Liver (tissue), 9 donors: ENCODE measurements around the gene TMEM212. TPM values are rescaled to one million over a fixed set of nuclear protein-coding genes. Genes with fewer than 3 reads are reported as not detected.
A peak's percentile ranks its signal among the peaks of the same experiment; 100 is the strongest.

ENCODE experiments used
- DNase-seq: peaks from one replicate; pipeline ENCODE4 v3.0.0-alpha.2; 2017; ENCODE audit warnings: low spot score
- H3K27ac ChIP-seq, 2 donors: one replicate each; pipeline ENCODE4 v1.7.0; 2013; ENCODE audit warnings: inconsistent platforms in 2 of 2, low read length in 2 of 2, control low read depth in 1 of 2, low read depth in 1 of 2, mild to moderate bottlenecking in 1 of 2
- H3K27me3 ChIP-seq, 4 donors: one replicate each; pipeline versions ENCODE4 v1.6.1 to v1.7.0; 2013; ENCODE audit warnings: low read length in 3 of 4, inconsistent platforms in 1 of 4, mild to moderate bottlenecking in 1 of 4, moderate library complexity in 1 of 4; ENCODE audit not compliant: control insufficient read depth in 4 of 4, insufficient read depth in 4 of 4
- H3K36me3 ChIP-seq, 4 donors: one replicate each; pipeline versions ENCODE4 v1.6.1 to v1.7.0; 2013; ENCODE audit warnings: low read length in 3 of 4, mild to moderate bottlenecking in 3 of 4, low read depth in 1 of 4, moderate library complexity in 1 of 4; ENCODE audit not compliant: control insufficient read depth in 4 of 4, insufficient read depth in 3 of 4
- H3K4me1 ChIP-seq, 4 donors: one replicate each; pipeline versions ENCODE4 v1.6.1 to v1.7.0; 2013; ENCODE audit warnings: low read length in 3 of 4, mild to moderate bottlenecking in 3 of 4, moderate library complexity in 1 of 4; ENCODE audit not compliant: control insufficient read depth in 4 of 4, insufficient read depth in 4 of 4
- H3K4me3 ChIP-seq, 3 donors: one replicate each; pipeline versions ENCODE4 v1.6.1 to v1.7.0; 2013; ENCODE audit warnings: low read length in 3 of 3, control low read depth in 1 of 3, low read depth in 1 of 3, mild to moderate bottlenecking in 1 of 3
- H3K9ac ChIP-seq, 2 donors: one replicate each; pipeline ENCODE4 v1.7.0; 2013; ENCODE audit warnings: low read length in 2 of 2, mild to moderate bottlenecking in 2 of 2, moderate library complexity in 2 of 2, control low read depth in 1 of 2, low read depth in 1 of 2
- H3K9me3 ChIP-seq, 4 donors: one replicate each; pipeline versions ENCODE4 v1.6.1 to v1.7.0; 2013; ENCODE audit warnings: low read length in 3 of 4; ENCODE audit not compliant: control insufficient read depth in 4 of 4
- FOXA1 ChIP-seq: IDR thresholded peaks from 2 replicates; pipeline ENCODE4 v1.6.1; 2016; ENCODE audit warnings: antibody characterized with exemption
- FOXA2 ChIP-seq: IDR thresholded peaks from 2 replicates; pipeline ENCODE4 v1.6.1; 2016; ENCODE audit warnings: antibody characterized with exemption
- GABPA ChIP-seq, 2 donors: IDR thresholded peaks in 1 of 2; conservative IDR thresholded peaks in 1 of 2; 2 replicates each; pipeline ENCODE4 v1.6.1; 2016; ENCODE audit warnings: antibody characterized with exemption in 2 of 2, mild to moderate bottlenecking in 1 of 2, moderate library complexity in 1 of 2
- HNF4A ChIP-seq, 2 donors: conservative IDR thresholded peaks; 2 replicates each; pipeline ENCODE4 v1.6.1; 2016; ENCODE audit warnings: antibody characterized with exemption in 2 of 2, mild to moderate bottlenecking in 2 of 2
- JUND ChIP-seq, 2 donors: IDR thresholded peaks; 2 replicates each; pipeline ENCODE4 v1.6.1; 2016; ENCODE audit warnings: antibody characterized with exemption in 2 of 2
- MAX ChIP-seq: IDR thresholded peaks from 2 replicates; pipeline ENCODE4 v1.6.1; 2016; ENCODE audit warnings: antibody characterized with exemption
- NR2F2 ChIP-seq: IDR thresholded peaks from 2 replicates; pipeline ENCODE4 v1.6.1; 2016; ENCODE audit warnings: antibody characterized with exemption
- RAD21 ChIP-seq, 2 donors: IDR thresholded peaks; 2 replicates each; pipeline ENCODE4 v1.6.1; 2016; ENCODE audit warnings: antibody characterized with exemption in 2 of 2, mild to moderate bottlenecking in 2 of 2
- RXRA ChIP-seq, 2 donors: IDR thresholded peaks; 2 replicates each; pipeline ENCODE4 v1.6.1; 2017 to 2018; ENCODE audit warnings: antibody characterized with exemption in 2 of 2, mild to moderate bottlenecking in 1 of 2
- SP1 ChIP-seq: IDR thresholded peaks from 2 replicates; pipeline ENCODE4 v1.6.1; 2018; ENCODE audit warnings: antibody characterized with exemption, mild to moderate bottlenecking
- TAF1 ChIP-seq: conservative IDR thresholded peaks from 2 replicates; pipeline ENCODE4 v1.6.1; 2016; ENCODE audit warnings: antibody characterized with exemption, mild to moderate bottlenecking
- YY1 ChIP-seq: IDR thresholded peaks from 2 replicates; pipeline ENCODE4 v1.6.1; 2016; ENCODE audit warnings: antibody characterized with exemption, mild to moderate bottlenecking
- WGBS: extraction: QIAGEN DNeasy Blood & Tissue Kit; methylation state at CpG from one replicate; pipeline ENCODE4 v1.1.7; 2013; 5-methylcytosine and 5-hydroxymethylcytosine counted together
- polyA plus RNA-seq, 2 donors: library from polyadenylated mRNA; stranded (reverse) in 1 of 2; unstranded in 1 of 2; fragments of 200-250 nt in 1 of 2; fragments of >200 nt in 1 of 2; fragmentation: Nextera tagmentation in 1 of 2; extraction: Ambion mirVana in 1 of 2; gene quantifications; one replicate each; pipeline versions ENCODE4 v1.2.1 to v1.2.3, GENCODE V29; 2013 to 2015
- total RNA-seq, 2 donors: library from RNA; depleted of rRNA; stranded (reverse); fragments of >200 nt; gene quantifications; one replicate each; pipeline ENCODE4 v1.2.3, GENCODE V29; 2014
- TF ChIP-seq, protein P1 (sequence below): fragments of 150-350 bp; IDR thresholded peaks from 2 replicates; pipeline ENCODE4 v1.5.1; 2017; ENCODE audit warnings: improper control_type of control experiment, low read depth, low read length; ENCODE audit not compliant: missing input control
- TF ChIP-seq, protein P2 (sequence below): IDR thresholded peaks from 2 replicates; pipeline ENCODE4 v1.6.1; 2016; ENCODE audit warnings: antibody characterized with exemption
- donor health status: healthy.
- donor health status: healthy.
- donor health status: healthy.
- donor health status: healthy.
- donor health status: healthy.

The TMEM212 gene
- total RNA-seq (not detected), polyA plus RNA-seq (not detected)

DNA sequence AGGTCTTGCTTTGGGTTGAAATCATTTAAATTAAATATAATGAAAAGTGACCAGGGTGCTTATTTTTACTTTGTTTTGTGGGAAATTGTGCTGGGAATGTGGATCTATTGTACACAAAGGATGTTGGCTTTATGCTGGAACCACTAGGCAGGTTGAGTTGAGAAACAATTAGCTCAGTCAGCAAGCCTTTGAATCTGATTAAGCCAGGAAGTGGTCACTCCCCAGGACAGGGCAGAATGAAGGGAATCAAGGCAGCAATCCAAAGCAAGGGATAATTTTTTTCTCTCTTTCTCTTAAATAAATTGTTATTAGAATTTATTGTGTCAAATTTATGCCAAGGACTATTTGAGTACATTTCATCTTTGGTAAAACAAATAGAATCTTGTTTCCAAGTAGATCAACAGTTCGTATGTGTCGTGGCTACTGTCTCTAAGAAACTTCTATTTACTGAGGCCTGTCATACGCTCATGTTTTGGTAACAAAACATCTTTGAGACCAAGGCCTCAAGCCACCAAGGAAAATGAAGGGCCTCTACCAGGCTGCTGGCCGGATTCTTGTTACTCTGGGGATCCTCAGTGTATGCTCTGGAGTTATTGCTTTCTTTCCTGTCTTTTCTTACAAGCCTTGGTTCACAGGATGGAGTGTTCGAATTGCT, at the start of gene TMEM212:
TSS of gene TMEM212 (plus strand) at position 486 of the 655 bp plus-strand sequence. CDS start at position 521, 35 bp downstream.
- DNase-seq, result no peak
- Histone ChIP-seq H3K27me3 (no peaks in the 10 kb centered on the region), H3K36me3 (no peaks in the 10 kb centered on the region), H3K9me3 (no peaks in the 10 kb centered on the region), H3K4me3 (no peak within 1 kb of the TSS), H3K9ac (no peak within 1 kb of the TSS), H3K4me1 (peaks cover 3 to 40% (median 37%) of the 10 kb centered on the region in 4 donors), H3K27ac (peak within 1 kb of the TSS in 1 of 2 donors; percentile 65)
- 65% methylated on average over 5 of the region's 5 CpGs for WGBS
- TF ChIP-seq, protein P1, sequence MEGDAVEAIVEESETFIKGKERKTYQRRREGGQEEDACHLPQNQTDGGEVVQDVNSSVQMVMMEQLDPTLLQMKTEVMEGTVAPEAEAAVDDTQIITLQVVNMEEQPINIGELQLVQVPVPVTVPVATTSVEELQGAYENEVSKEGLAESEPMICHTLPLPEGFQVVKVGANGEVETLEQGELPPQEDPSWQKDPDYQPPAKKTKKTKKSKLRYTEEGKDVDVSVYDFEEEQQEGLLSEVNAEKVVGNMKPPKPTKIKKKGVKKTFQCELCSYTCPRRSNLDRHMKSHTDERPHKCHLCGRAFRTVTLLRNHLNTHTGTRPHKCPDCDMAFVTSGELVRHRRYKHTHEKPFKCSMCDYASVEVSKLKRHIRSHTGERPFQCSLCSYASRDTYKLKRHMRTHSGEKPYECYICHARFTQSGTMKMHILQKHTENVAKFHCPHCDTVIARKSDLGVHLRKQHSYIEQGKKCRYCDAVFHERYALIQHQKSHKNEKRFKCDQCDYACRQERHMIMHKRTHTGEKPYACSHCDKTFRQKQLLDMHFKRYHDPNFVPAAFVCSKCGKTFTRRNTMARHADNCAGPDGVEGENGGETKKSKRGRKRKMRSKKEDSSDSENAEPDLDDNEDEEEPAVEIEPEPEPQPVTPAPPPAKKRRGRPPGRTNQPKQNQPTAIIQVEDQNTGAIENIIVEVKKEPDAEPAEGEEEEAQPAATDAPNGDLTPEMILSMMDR, result no peak
- TF ChIP-seq JUND (IDR thresholded peaks at IDR 0.05) (peak in 1 of 2 donors; percentile 28), FOXA1 (no peak), SP1 (peak; percentile 13), FOXA2 (peak; percentile 37), HNF4A (conservative IDR thresholded peaks at IDR 0.05) (peak in 1 of 2 donors; percentile 17), RXRA (IDR thresholded peaks at IDR 0.05) (peak in 1 of 2 donors; percentile 23), RAD21 (IDR thresholded peaks at IDR 0.05) (peak; percentile 39 to 50), GABPA (IDR thresholded peaks at IDR 0.05 in 1 of 2, conservative IDR thresholded peaks at IDR 0.05 in 1 of 2) (no peak)

- H3K4me1 ChIP-seq, result peaks cover 0 to 3% (median 0%) of the 10 kb centered on the region in 4 donors
- H3K27me3 ChIP-seq, result no peaks in the 10 kb centered on the region
- TF ChIP-seq NR2F2, result no peak
- no peak for TF ChIP-seq MAX
- TF ChIP-seq, protein P1, result no peak
- TF ChIP-seq HNF4A (conservative IDR thresholded peaks at IDR 0.05), result no peak
- TF ChIP-seq TAF1, result no peak
- TF ChIP-seq RAD21 (IDR thresholded peaks at IDR 0.05), result no peak
- TF ChIP-seq, protein P2, sequence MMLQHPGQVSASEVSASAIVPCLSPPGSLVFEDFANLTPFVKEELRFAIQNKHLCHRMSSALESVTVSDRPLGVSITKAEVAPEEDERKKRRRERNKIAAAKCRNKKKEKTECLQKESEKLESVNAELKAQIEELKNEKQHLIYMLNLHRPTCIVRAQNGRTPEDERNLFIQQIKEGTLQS, result no peak
- no peak for TF ChIP-seq YY1
- no peak overlapping the region for H3K4me3 ChIP-seq
- no peak overlapping the region for H3K27ac ChIP-seq
- H3K36me3 ChIP-seq, result no peaks in the 10 kb centered on the region
- no peak overlapping the region for H3K9ac ChIP-seq
- no peaks in the 10 kb centered on the region for H3K9me3 ChIP-seq
- DNase-seq, result no peak
- WGBS, result 96% methylated on average over 4 of the region's 4 CpGs
Observed at GRCh38 chr3:171796625-171797264, 46.4 kb upstream of the TMEM212 start.
